ENCODE data around the gene CDRT15L2.
"Not testable (repeated sequence)": the region's sequence is repeated elsewhere in the genome, so short reads cannot be mapped to it uniquely, and the experiment has no call there.

The CDRT15L2 gene

DNA sequence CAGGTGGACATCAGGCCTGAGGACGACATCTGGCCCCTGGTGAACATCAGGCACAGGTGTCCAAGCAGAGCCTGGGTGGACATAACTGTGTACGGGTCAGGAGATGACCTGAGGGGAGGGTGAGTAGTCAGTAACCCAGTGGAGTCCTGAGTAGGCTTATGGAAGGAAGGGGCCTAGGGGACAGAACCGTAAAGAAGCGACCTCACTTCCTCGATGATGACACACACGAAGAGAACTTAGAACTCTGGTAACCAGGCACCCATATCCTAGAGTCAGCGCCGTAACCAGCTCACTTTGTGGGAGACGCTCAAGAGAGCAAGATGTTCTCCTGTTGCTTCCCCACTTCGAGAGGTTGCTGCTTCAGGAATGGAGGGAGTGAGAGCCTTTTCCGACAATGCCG, at the start of gene CDRT15L2:
Gene CDRT15L2, plus strand, starts transcription at position 301 of the 400 bp plus-strand sequence. Its CDS starts 20 bp downstream, at position 321.
- H3K4me1 ChIP-seq (ENCODE audit: control insufficient read depth, low read length); H3K9me2 ChIP-seq (replicated peaks; ENCODE audit: control insufficient read depth, low read length); H3F3A ChIP-seq (ENCODE audit: control insufficient read depth, insufficient read depth); H4K20me1 ChIP-seq (ENCODE audit: control insufficient read depth, insufficient read depth, low read depth, low read length); H3K36me3 ChIP-seq (ENCODE audit: control insufficient read depth, low read length); H3K79me2 ChIP-seq (ENCODE audit: control insufficient read depth, low read length); H3K27ac ChIP-seq (ENCODE audit: low read depth, low read length); H3K27me3 ChIP-seq (ENCODE audit: control insufficient read depth, low read length); H3K4me2 ChIP-seq (ENCODE audit: low read length); H3K4me3 ChIP-seq (ENCODE audit: low read length); H3K9me3 ChIP-seq (ENCODE audit: control insufficient read depth, insufficient read depth, low read length): not testable (repeated sequence)

DNA sequence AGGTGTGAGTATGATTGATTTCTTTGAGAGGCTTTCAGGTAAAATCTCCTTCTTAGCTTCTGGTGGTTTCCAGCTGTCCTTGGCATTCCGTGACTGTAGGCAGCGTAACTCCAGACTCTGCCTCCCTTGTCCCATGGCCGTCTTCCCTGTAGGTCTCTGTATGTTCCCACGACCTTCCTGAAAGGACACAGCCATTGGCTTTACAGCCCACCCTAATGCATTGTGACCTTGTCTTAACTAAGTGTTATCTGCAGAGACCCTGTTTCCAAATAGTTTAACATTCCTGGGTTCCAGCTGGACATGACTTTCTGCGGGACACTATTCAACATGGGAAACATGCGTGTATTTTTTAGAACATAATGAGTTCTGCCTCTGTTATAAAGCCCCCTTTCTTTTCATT, 49.4 kb upstream of the CDRT15L2 start:
- H4K20me1 ChIP-seq (ENCODE audit: control insufficient read depth, insufficient read depth, low read depth, low read length); H3K27ac ChIP-seq (ENCODE audit: low read depth, low read length); H3K4me1 ChIP-seq (ENCODE audit: control insufficient read depth, low read length); H3K27me3 ChIP-seq (ENCODE audit: control insufficient read depth, low read length); H3K9me3 ChIP-seq (ENCODE audit: control insufficient read depth, insufficient read depth, low read length); H3F3A ChIP-seq (ENCODE audit: control insufficient read depth, insufficient read depth); H3K4me2 ChIP-seq (ENCODE audit: low read length); H3K36me3 ChIP-seq (ENCODE audit: control insufficient read depth, low read length); H3K79me2 ChIP-seq (ENCODE audit: control insufficient read depth, low read length); H3K9me2 ChIP-seq (replicated peaks; ENCODE audit: control insufficient read depth, low read length); H3K4me3 ChIP-seq (ENCODE audit: low read length): not testable (repeated sequence)

GRCh38 chr17:20532544-20533090, 46.9 kb upstream of the CDRT15L2 start:
- H3K4me1 ChIP-seq (ENCODE audit: control insufficient read depth, low read length); H3K4me2 ChIP-seq (ENCODE audit: low read length); H3K9me2 ChIP-seq (replicated peaks; ENCODE audit: control insufficient read depth, low read length); H3K36me3 ChIP-seq (ENCODE audit: control insufficient read depth, low read length); H3F3A ChIP-seq (ENCODE audit: control insufficient read depth, insufficient read depth); H4K20me1 ChIP-seq (ENCODE audit: control insufficient read depth, insufficient read depth, low read depth, low read length); H3K79me2 ChIP-seq (ENCODE audit: control insufficient read depth, low read length); H3K27me3 ChIP-seq (ENCODE audit: control insufficient read depth, low read length); H3K9me3 ChIP-seq (ENCODE audit: control insufficient read depth, insufficient read depth, low read length): not testable (repeated sequence)
- Histone ChIP-seq H3K27ac (ENCODE audit: low read depth, low read length) (0 out of 2 replicates have a peak overlapping the region, but pooled peaks have one; percentile 18), H3K4me3 (ENCODE audit: low read length) (peak overlapping the region; percentile 52; the same call in 1 of the 2 replicates)

- H3K4me1 ChIP-seq (ENCODE audit: control insufficient read depth, low read length); H4K20me1 ChIP-seq (ENCODE audit: control insufficient read depth, insufficient read depth, low read depth, low read length); H3K79me2 ChIP-seq (ENCODE audit: control insufficient read depth, low read length); H3K9me3 ChIP-seq (ENCODE audit: control insufficient read depth, insufficient read depth, low read length); H3K4me2 ChIP-seq (ENCODE audit: low read length); H3K9me2 ChIP-seq (replicated peaks; ENCODE audit: control insufficient read depth, low read length); H3K27me3 ChIP-seq (ENCODE audit: control insufficient read depth, low read length); H3K36me3 ChIP-seq (ENCODE audit: control insufficient read depth, low read length); H3F3A ChIP-seq (ENCODE audit: control insufficient read depth, insufficient read depth): not testable (repeated sequence)
- Histone ChIP-seq H3K27ac (ENCODE audit: low read depth, low read length) (0 out of 2 replicates have a peak overlapping the region, but pooled peaks have one; percentile 9), H3K4me3 (ENCODE audit: low read length) (peak overlapping the region; percentile 52)
These were observed 46.3 kb upstream of the CDRT15L2 start for GRCh38 chr17:20533206-20533605.

GRCh38 chr17:20534711-20535550, 44.6 kb upstream of the CDRT15L2 start:
- H3K4me3 ChIP-seq (ENCODE audit: low read length); H3K27ac ChIP-seq (ENCODE audit: low read depth, low read length); H3K4me2 ChIP-seq (ENCODE audit: low read length): not testable (repeated sequence)

GRCh38 chr17:20540414-20540813, 39.1 kb upstream of the CDRT15L2 start:
- not testable (repeated sequence) for H3K36me3 ChIP-seq (ENCODE audit: control insufficient read depth, low read length); H4K20me1 ChIP-seq (ENCODE audit: control insufficient read depth, insufficient read depth, low read depth, low read length); H3K27me3 ChIP-seq (ENCODE audit: control insufficient read depth, low read length); H3F3A ChIP-seq (ENCODE audit: control insufficient read depth, insufficient read depth); H3K9me3 ChIP-seq (ENCODE audit: control insufficient read depth, insufficient read depth, low read length); H3K4me3 ChIP-seq (ENCODE audit: low read length); H3K79me2 ChIP-seq (ENCODE audit: control insufficient read depth, low read length); H3K27ac ChIP-seq (ENCODE audit: low read depth, low read length); H3K4me1 ChIP-seq (ENCODE audit: control insufficient read depth, low read length); H3K9me2 ChIP-seq (replicated peaks; ENCODE audit: control insufficient read depth, low read length)
- H3K4me2 ChIP-seq (ENCODE audit: low read length) = peak overlapping the region; percentile 51

More at GRCh38 chr17:20534711-20535550, 44.6 kb upstream of the CDRT15L2 start:
- not testable (repeated sequence) for H3K27me3 ChIP-seq (ENCODE audit: control insufficient read depth, low read length); H3K4me1 ChIP-seq (ENCODE audit: control insufficient read depth, low read length); H3K9me3 ChIP-seq (ENCODE audit: control insufficient read depth, insufficient read depth, low read length); H3K79me2 ChIP-seq (ENCODE audit: control insufficient read depth, low read length); H4K20me1 ChIP-seq (ENCODE audit: control insufficient read depth, insufficient read depth, low read depth, low read length); H3K9me2 ChIP-seq (replicated peaks; ENCODE audit: control insufficient read depth, low read length); H3K36me3 ChIP-seq (ENCODE audit: control insufficient read depth, low read length); H3F3A ChIP-seq (ENCODE audit: control insufficient read depth, insufficient read depth)

DNA sequence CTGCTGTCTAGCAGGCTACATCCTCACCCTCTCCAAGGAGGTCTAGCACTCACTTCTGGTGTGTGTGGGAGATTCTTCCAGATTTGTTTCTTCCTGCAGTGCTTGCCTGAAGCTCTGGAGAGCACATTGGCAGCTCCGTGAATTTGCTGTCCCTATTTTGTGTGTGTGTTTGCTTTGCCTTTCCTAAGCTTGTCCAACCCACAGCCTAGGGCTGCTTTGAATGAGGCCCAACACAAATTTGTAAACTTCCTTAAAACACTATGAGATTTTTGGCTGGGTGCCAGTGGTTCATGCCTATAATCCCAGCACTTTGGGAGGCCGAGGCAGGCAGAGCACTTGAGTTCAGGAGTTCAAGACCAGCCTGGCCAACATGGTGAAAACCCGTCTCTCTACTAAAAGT, 38.7 kb upstream of the CDRT15L2 start:
- H4K20me1 ChIP-seq (ENCODE audit: control insufficient read depth, insufficient read depth, low read depth, low read length); H3K27me3 ChIP-seq (ENCODE audit: control insufficient read depth, low read length); H3K9me3 ChIP-seq (ENCODE audit: control insufficient read depth, insufficient read depth, low read length); H3K27ac ChIP-seq (ENCODE audit: low read depth, low read length); H3K4me3 ChIP-seq (ENCODE audit: low read length); H3F3A ChIP-seq (ENCODE audit: control insufficient read depth, insufficient read depth); H3K9me2 ChIP-seq (replicated peaks; ENCODE audit: control insufficient read depth, low read length); H3K4me1 ChIP-seq (ENCODE audit: control insufficient read depth, low read length); H3K36me3 ChIP-seq (ENCODE audit: control insufficient read depth, low read length); H3K79me2 ChIP-seq (ENCODE audit: control insufficient read depth, low read length): not testable (repeated sequence)
- peak overlapping the region; percentile 51 for H3K4me2 ChIP-seq (ENCODE audit: low read length)

DNA sequence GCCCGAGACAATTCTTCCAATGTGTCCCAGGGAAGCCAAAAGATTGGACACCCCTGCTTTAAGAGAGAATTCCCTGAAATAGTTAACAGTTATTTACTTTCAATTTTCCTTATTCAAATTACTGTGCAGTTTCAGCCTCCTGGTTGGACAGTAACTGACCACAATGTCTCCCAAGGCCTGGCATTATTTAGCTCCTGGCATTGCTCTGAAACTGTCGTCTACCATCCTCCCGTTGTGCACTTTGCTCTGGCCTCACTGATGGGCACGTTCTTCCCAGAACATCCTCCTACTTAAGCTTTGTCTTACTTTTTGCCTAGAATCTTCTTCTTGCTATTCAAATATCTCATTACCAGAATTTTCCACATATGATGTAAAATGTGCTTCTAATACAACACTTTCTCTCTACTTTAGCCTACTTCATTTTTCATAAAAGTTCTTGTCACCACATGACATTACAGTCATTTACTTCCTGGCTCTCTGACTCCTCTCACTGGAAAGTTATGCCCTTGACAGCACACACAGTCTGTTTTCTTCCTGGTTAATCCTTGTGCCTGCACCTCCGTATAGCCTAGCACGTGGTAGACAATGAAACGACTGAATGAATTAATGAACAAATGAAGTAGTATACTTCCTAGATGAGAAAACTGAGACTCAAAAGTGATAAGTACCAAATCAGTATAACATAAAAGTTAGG, 37.5 kb upstream of the CDRT15L2 start:
- H3K36me3 ChIP-seq (ENCODE audit: control insufficient read depth, low read length); H3K79me2 ChIP-seq (ENCODE audit: control insufficient read depth, low read length); H3F3A ChIP-seq (ENCODE audit: control insufficient read depth, insufficient read depth); H3K4me3 ChIP-seq (ENCODE audit: low read length); H3K9me3 ChIP-seq (ENCODE audit: control insufficient read depth, insufficient read depth, low read length); H3K9me2 ChIP-seq (replicated peaks; ENCODE audit: control insufficient read depth, low read length); H3K4me1 ChIP-seq (ENCODE audit: control insufficient read depth, low read length); H3K27me3 ChIP-seq (ENCODE audit: control insufficient read depth, low read length); H3K4me2 ChIP-seq (ENCODE audit: low read length); H3K27ac ChIP-seq (ENCODE audit: low read depth, low read length); H4K20me1 ChIP-seq (ENCODE audit: control insufficient read depth, insufficient read depth, low read depth, low read length): not testable (repeated sequence)

Measured in DOHH2 (cell line).